NT2/D1 (cell line): ENCODE results near the gene DTNB.

Experiments used
- SUZ12 ChIP-seq: IDR thresholded peaks from 2 replicates; pipeline ENCODE4 v1.6.1; 2011; ENCODE audit not compliant: insufficient read length, insufficient read depth; ENCODE audit errors: extremely low read depth
- YY1 ChIP-seq: IDR thresholded peaks from 2 replicates; pipeline ENCODE4 v1.6.1; 2011; ENCODE audit not compliant: insufficient read length, insufficient read depth
- ZNF274 ChIP-seq: IDR thresholded peaks from 2 replicates; pipeline ENCODE4 v1.6.1; 2011; ENCODE audit warnings: mild to moderate bottlenecking, low read depth, low read length

- TF ChIP-seq YY1 (no peak), SUZ12 (no peak), ZNF274 (no peak)
Measured at GRCh38 chr2:25497918-25498407, 175.4 kb downstream of the DTNB start.
